H1 (cell line): ENCODE data around the gene SURF4. TPM values are rescaled to one million over a fixed set of nuclear protein-coding genes. Genes with fewer than 3 reads are reported as not detected.
A peak's percentile ranks its signal among the peaks of the same experiment; 100 is the strongest.

Source experiments
- CREB1 ChIP-seq: IDR thresholded peaks from 2 replicates; pipeline ENCODE4 v1.6.1; 2012; ENCODE audit warnings: inconsistent platforms
- EGR1 ChIP-seq: IDR thresholded peaks from 2 replicates; pipeline ENCODE4 v1.6.1; 2011; ENCODE audit warnings: low read depth, low read length, borderline replicate concordance
- GTF2F1 ChIP-seq: IDR thresholded peaks from 2 replicates; pipeline ENCODE4 v1.6.1; 2012; ENCODE audit warnings: low read depth, low read length, improper control_type of control experiment, borderline replicate concordance
- MAFK ChIP-seq: IDR thresholded peaks from 2 replicates; pipeline ENCODE4 v1.6.1; 2012; ENCODE audit warnings: low read depth, mild to moderate bottlenecking, improper control_type of control experiment, low read length
- SIN3A ChIP-seq, 2 experiments: IDR thresholded peaks in 1 of 2; conservative IDR thresholded peaks in 1 of 2; 2 replicates each; pipeline ENCODE4 v1.6.1; 2011 to 2012; ENCODE audit warnings: low read length in 2 of 2, improper control_type of control experiment in 1 of 2, low read depth in 1 of 2, mild to moderate bottlenecking in 1 of 2
- SP4 ChIP-seq: IDR thresholded peaks from 2 replicates; pipeline ENCODE4 v1.6.1; 2012; ENCODE audit warnings: low read length, inconsistent platforms
- SRF ChIP-seq: IDR thresholded peaks from 2 replicates; pipeline ENCODE4 v1.6.1; 2011; ENCODE audit warnings: mild to moderate bottlenecking, low read depth, low read length, moderate library complexity
- TAF1 ChIP-seq: IDR thresholded peaks from 2 replicates; pipeline ENCODE4 v1.6.1; 2011; ENCODE audit warnings: mild to moderate bottlenecking, low read depth, low read length
- polyA plus RNA-seq, 7 experiments: library from polyadenylated mRNA; depleted of rRNA in 3 of 7; stranded (reverse) in 5 of 7; unstranded in 2 of 7; fragments of >200 nt in 5 of 7; fragments of 200-250 nt in 2 of 7; gene quantifications; 1 replicate in 5 of 7; 2 replicates in 1 of 7; 4 replicates in 1 of 7; pipeline versions ENCODE4 v1.2.1 to v1.2.3, GENCODE V29; 2011 to 2013; ENCODE audit warnings: missing spikeins in 2 of 7, mixed read lengths in 2 of 7
- total RNA-seq: library from RNA; stranded (reverse); fragmentation: NEBNext Ultra II Directional; extraction: Animal tissue kit (Norgen Biotek cat#: 25700); gene quantifications from 2 replicates; pipeline ENCODE4 v1.2.1, GENCODE V29; 2021
- TF ChIP-seq, protein P1 (sequence below), 3 experiments: IDR thresholded peaks; 1 replicate in 2 of 3; 2 replicates in 1 of 3; pipeline versions ENCODE4 v1.5.1 to v1.6.1; 2011; ENCODE audit warnings: low read length in 3 of 3, mild to moderate bottlenecking in 3 of 3, inconsistent platforms in 2 of 3, low read depth in 1 of 3, moderate library complexity in 1 of 3; ENCODE audit not compliant: insufficient read depth in 1 of 3; ENCODE audit errors: control extremely low read depth in 1 of 3

Gene SURF4
- total and polyA plus RNA-seq, 2 of the 8 experiments (the other 6 are each of a cell fraction or from before 2014, with no cell fraction given): 176 to 182 TPM

DNA sequence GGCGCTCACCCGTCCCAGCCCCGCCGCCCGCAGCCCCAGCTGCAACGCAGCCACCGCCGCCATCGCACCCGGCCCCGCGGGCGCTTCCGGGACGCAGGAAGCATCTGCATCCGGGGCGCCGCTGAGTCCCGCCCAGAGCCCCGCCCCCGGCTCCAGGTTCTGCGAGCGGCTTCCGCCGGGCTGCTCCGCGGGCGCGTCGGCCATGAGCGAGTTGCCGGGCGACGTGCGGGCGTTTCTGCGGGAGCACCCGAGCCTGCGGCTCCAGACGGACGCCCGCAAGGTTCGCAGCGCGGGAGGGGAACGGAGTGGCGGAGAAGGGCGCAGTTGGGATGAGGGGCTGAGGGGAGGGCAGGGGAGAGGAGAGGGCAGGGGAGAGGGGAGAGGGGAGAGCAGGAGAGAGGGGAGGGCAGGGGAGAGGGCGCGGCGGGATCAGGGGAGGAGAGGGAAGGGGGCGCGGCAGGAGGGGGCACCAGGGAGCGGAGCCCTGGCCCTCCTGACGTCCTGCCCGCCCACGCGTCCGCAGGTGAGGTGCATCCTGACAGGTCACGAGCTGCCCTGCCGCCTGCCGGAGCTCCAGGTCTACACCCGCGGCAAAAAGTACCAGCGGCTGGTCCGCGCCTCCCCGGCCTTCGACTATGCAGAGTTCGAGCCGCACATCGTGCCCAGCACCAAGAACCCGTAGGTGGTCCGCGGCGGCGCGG is 19.3 kb downstream of the SURF4 start, which contains the start of the genes SURF1 and SURF2 (continued):
- TF ChIP-seq GTF2F1 (no peak), SRF (peak; percentile 43; the same call in 1 of the 2 replicates), MAFK (no peak), SIN3A (conservative IDR thresholded peaks at IDR 0.05 in 1 of 2, IDR thresholded peaks at IDR 0.05 in 1 of 2; ENCODE audit: low read depth in 1 of 2, low read length in 2 of 2) (peak; percentile 51 to 92; a peak in 2 of 4 replicates), CREB1 (peak; percentile 83), TAF1 (peak; percentile 77), EGR1 (peak; percentile 95), SP4 (no peak)
- TF ChIP-seq, protein P1, sequence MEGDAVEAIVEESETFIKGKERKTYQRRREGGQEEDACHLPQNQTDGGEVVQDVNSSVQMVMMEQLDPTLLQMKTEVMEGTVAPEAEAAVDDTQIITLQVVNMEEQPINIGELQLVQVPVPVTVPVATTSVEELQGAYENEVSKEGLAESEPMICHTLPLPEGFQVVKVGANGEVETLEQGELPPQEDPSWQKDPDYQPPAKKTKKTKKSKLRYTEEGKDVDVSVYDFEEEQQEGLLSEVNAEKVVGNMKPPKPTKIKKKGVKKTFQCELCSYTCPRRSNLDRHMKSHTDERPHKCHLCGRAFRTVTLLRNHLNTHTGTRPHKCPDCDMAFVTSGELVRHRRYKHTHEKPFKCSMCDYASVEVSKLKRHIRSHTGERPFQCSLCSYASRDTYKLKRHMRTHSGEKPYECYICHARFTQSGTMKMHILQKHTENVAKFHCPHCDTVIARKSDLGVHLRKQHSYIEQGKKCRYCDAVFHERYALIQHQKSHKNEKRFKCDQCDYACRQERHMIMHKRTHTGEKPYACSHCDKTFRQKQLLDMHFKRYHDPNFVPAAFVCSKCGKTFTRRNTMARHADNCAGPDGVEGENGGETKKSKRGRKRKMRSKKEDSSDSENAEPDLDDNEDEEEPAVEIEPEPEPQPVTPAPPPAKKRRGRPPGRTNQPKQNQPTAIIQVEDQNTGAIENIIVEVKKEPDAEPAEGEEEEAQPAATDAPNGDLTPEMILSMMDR (IDR thresholded peaks at IDR 0.05; ENCODE audit: control extremely low read depth in 1 of 3, insufficient read depth in 1 of 3, low read depth in 1 of 3, low read length in 3 of 3): peak in 1 of 3 experiments; percentile 12; a peak in 1 of 4 replicates
- TF ChIP-seq, all 59 proteins: peak for 18
